ENCODE data around the gene ZNF865.

The ZNF865 gene

GRCh38 chr19:55586976-55587668 is 18.3 kb upstream of the ZNF865 start:
- DNase-seq (ENCODE audit: low read depth in 2 of 2), result peak; percentile 82 to 87

GRCh38 chr19:55588738-55589137 is 16.7 kb upstream of the ZNF865 start:
- DNase-seq (ENCODE audit: low read depth in 2 of 2), result no peak

- DNase-seq (ENCODE audit: low read depth in 2 of 2), result no peak
Measured at GRCh38 chr19:55590109-55590508, 15.3 kb upstream of the ZNF865 start.

GRCh38 chr19:55590617-55591016 is 14.8 kb upstream of the ZNF865 start:
- no peak for DNase-seq (ENCODE audit: low read depth in 2 of 2)

GRCh38 chr19:55591555-55591954 is 13.9 kb upstream of the ZNF865 start:
- DNase-seq (ENCODE audit: low read depth in 2 of 2), result no peak

GRCh38 chr19:55592391-55593090 is 12.9 kb upstream of the ZNF865 start:
- no peak for DNase-seq (ENCODE audit: low read depth in 2 of 2)

GRCh38 chr19:55593096-55593772 is 12.2 kb upstream of the ZNF865 start:
- no peak for DNase-seq (ENCODE audit: low read depth in 2 of 2)

GRCh38 chr19:55594996-55595545 is 10.4 kb upstream of the ZNF865 start:
- no peak for DNase-seq (ENCODE audit: low read depth in 2 of 2)

- DNase-seq (ENCODE audit: low read depth in 2 of 2), result no peak
Measured at GRCh38 chr19:55596304-55596703, 9.1 kb upstream of the ZNF865 start.

GRCh38 chr19:55597501-55597921 is 7.9 kb upstream of the ZNF865 start:
- DNase-seq (ENCODE audit: low read depth in 2 of 2), result no peak

GRCh38 chr19:55598034-55598433 is 7.4 kb upstream of the ZNF865 start:
- no peak for DNase-seq (ENCODE audit: low read depth in 2 of 2)

- DNase-seq (ENCODE audit: low read depth in 2 of 2), result peak; percentile 83 to 86
Measured at GRCh38 chr19:55598719-55599467, 6.6 kb upstream of the ZNF865 start.

- DNase-seq (ENCODE audit: low read depth in 2 of 2), result peak; percentile 91 to 95
Measured at GRCh38 chr19:55599468-55599841, 6.0 kb upstream of the ZNF865 start, which contains the start of gene FIZ1. TSS of gene FIZ1 (minus strand) at chr19:55599517. CDS start at chr19:55597865, 1,652 bp downstream.

- peak; percentile 73 to 81 for DNase-seq (ENCODE audit: low read depth in 2 of 2)
Measured at GRCh38 chr19:55599842-55600661, 5.4 kb upstream of the ZNF865 start, which contains the start of gene ZNF524. TSS of gene ZNF524 (plus strand) at chr19:55600288. CDS start at chr19:55602113, 1,825 bp downstream.

GRCh38 chr19:55600662-55601028 is 4.8 kb upstream of the ZNF865 start:
- no peak for DNase-seq (ENCODE audit: low read depth in 2 of 2)

GRCh38 chr19:55601084-55601483 is 4.4 kb upstream of the ZNF865 start:
- no peak for DNase-seq (ENCODE audit: low read depth in 2 of 2)

GRCh38 chr19:55602104-55603001 is 3.1 kb upstream of the ZNF865 start:
- DNase-seq (ENCODE audit: low read depth in 2 of 2), result no peak

GRCh38 chr19:55603115-55603514 is 2.3 kb upstream of the ZNF865 start:
- no peak for DNase-seq (ENCODE audit: low read depth in 2 of 2)

- no peak for DNase-seq (ENCODE audit: low read depth in 2 of 2)
Measured at GRCh38 chr19:55603581-55604292, 1.7 kb upstream of the ZNF865 start.
